SK-N-SH (cell line): Measurements from ENCODE around the gene RBBP5. TPM values are rescaled to one million over a fixed set of nuclear protein-coding genes. Genes with fewer than 3 reads are reported as not detected.

Source experiments
- CTCF ChIA-PET: fragments of 300-600, 350-600 bp; formaldehyde crosslinking; extraction: SDS; loops from one replicate; lab custom pipeline; 2021; lab: Yijun Ruan, JAX
- POLR2A ChIA-PET: fragments of 350-600 bp; sonication (Branson Sonifier 250); formaldehyde crosslinking; extraction: SDS; loops from one replicate; lab custom pipeline; 2020; ENCODE audit warnings: antibody characterized with exemption, inconsistent platforms; lab: Yijun Ruan, JAX
- DNase-seq: peaks from one replicate; pipeline ENCODE4 v3.0.0; 2012
- H2AFZ ChIP-seq: fragments of 200-600 bp; sonication (generic); 2 replicates; pipeline ENCODE4 v1.8.1; 2016; ENCODE audit warnings: antibody characterized with exemption, mild to moderate bottlenecking, low read depth
- H3F3A ChIP-seq: fragments of 200-600 bp; sonication (generic); replicated peaks from 2 replicates; pipeline ENCODE3; 2016; ENCODE audit warnings: antibody characterized with exemption, mild to moderate bottlenecking; ENCODE audit not compliant: insufficient read depth
- H3K27ac ChIP-seq, 2 experiments: fragments of 200-500 bp in 1 of 2; fragments of 200-600 bp in 1 of 2; sonication (Bioruptor generic) in 1 of 2; sonication (generic), shearing (Covaris generic) in 1 of 2; 2 replicates each; pipeline versions ENCODE4 v1.5.1 to v1.6.1; 2014 to 2016; ENCODE audit warnings: low read depth in 2 of 2, inconsistent platforms in 1 of 2, low read length in 1 of 2, mild to moderate bottlenecking in 1 of 2, mixed read lengths in 1 of 2
- H3K27me3 ChIP-seq: fragments of 200-600 bp; sonication (generic), shearing (Covaris generic); 2 replicates; pipeline ENCODE4 v1.6.1; 2016; ENCODE audit warnings: mixed run types; ENCODE audit not compliant: insufficient read depth
- H3K36me3 ChIP-seq, 2 experiments: fragments of 200-500 bp in 1 of 2; fragments of 200-600 bp in 1 of 2; sonication (Bioruptor generic) in 1 of 2; sonication (generic) in 1 of 2; replicated peaks in 1 of 2; 2 replicates each; pipeline versions ENCODE3 to v1.5.1; 2014 to 2016; ENCODE audit warnings: low read length in 1 of 2, mild to moderate bottlenecking in 1 of 2; ENCODE audit not compliant: insufficient read depth in 2 of 2, control insufficient read depth in 1 of 2
- H3K4me1 ChIP-seq, 2 experiments: fragments of 200-500 bp in 1 of 2; fragments of 200-600 bp in 1 of 2; sonication (Bioruptor generic) in 1 of 2; sonication (generic), shearing (Covaris generic) in 1 of 2; 2 replicates each; pipeline versions ENCODE4 v1.5.1 to v1.6.1; 2014 to 2016; ENCODE audit warnings: low read depth in 1 of 2, low read length in 1 of 2, mixed run types in 1 of 2; ENCODE audit not compliant: insufficient read depth in 2 of 2, control insufficient read depth in 1 of 2
- H3K4me2 ChIP-seq: fragments of 200-600 bp; sonication (generic), shearing (Covaris generic); 2 replicates; pipeline ENCODE4 v1.6.1; 2017; ENCODE audit warnings: mixed run types
- H3K4me3 ChIP-seq, 2 experiments: fragments of 200-500 bp in 1 of 2; fragments of 200-600 bp in 1 of 2; sonication (Bioruptor generic) in 1 of 2; sonication (generic), shearing (Covaris generic) in 1 of 2; 2 replicates each; pipeline versions ENCODE4 v1.5.1 to v1.8.1; 2014 to 2016; ENCODE audit warnings: low read depth in 2 of 2, inconsistent platforms in 1 of 2, low read length in 1 of 2, mild to moderate bottlenecking in 1 of 2, mixed read lengths in 1 of 2, moderate library complexity in 1 of 2
- H3K79me2 ChIP-seq: fragments of 200-600 bp; sonication (generic); 2 replicates; pipeline ENCODE4 v1.8.1; 2017; ENCODE audit warnings: mild to moderate bottlenecking; ENCODE audit not compliant: insufficient read depth
- H3K9ac ChIP-seq: fragments of 200-600 bp; sonication (generic); 2 replicates; pipeline ENCODE4 v1.6.1; 2017; ENCODE audit warnings: mixed run types
- H3K9me2 ChIP-seq: fragments of 200-600 bp; sonication (generic); 2 replicates; pipeline ENCODE4 v1.6.1; 2017; ENCODE audit warnings: mixed run types
- H3K9me3 ChIP-seq: fragments of 200-600 bp; sonication (generic); 2 replicates; pipeline ENCODE4 v1.6.1; 2017; ENCODE audit warnings: mixed run types, mild to moderate bottlenecking, moderate library complexity
- H4K20me1 ChIP-seq: fragments of 200-600 bp; sonication (generic); 2 replicates; pipeline ENCODE4 v1.6.1; 2017; ENCODE audit warnings: mild to moderate bottlenecking, mixed run types; ENCODE audit not compliant: insufficient read depth
- EP300 ChIP-seq, 2 experiments: IDR thresholded peaks; 2 replicates each; pipeline versions ENCODE4 v1.4.0 to v1.6.1; 2012; ENCODE audit warnings: borderline replicate concordance in 1 of 2, low read depth in 1 of 2, low read length in 1 of 2
- JUND ChIP-seq: IDR thresholded peaks from 2 replicates; pipeline ENCODE4 v1.4.0; 2012
- MAX ChIP-seq: IDR thresholded peaks from 2 replicates; pipeline ENCODE4 v1.4.0; 2012; ENCODE audit warnings: low read depth
- POLR2AphosphoS5 ChIP-seq: IDR thresholded peaks from 2 replicates; pipeline ENCODE4 v1.6.1; 2012; ENCODE audit warnings: low read depth, low read length
- RAD21 ChIP-seq: IDR thresholded peaks from 2 replicates; pipeline ENCODE4 v1.6.1; 2012; ENCODE audit warnings: mild to moderate bottlenecking, low read length
- SMC3 ChIP-seq: IDR thresholded peaks from 2 replicates; pipeline ENCODE4 v1.6.1; 2012; ENCODE audit warnings: low read depth, low read length, improper control_type of control experiment
- TCF12 ChIP-seq: IDR thresholded peaks from 2 replicates; pipeline ENCODE4 v1.4.0; 2012
- WGBS: methylation state at CpG from one replicate; pipeline ENCODE4 v1.1.6; 2017; ENCODE audit warnings: low lambda C conversion rate; 5-methylcytosine and 5-hydroxymethylcytosine counted together
- polyA plus RNA-seq, 3 experiments: library from polyadenylated mRNA; depleted of rRNA; stranded (reverse); fragments of >200 nt; gene quantifications; 2 replicates each; pipeline ENCODE4 v1.2.3, GENCODE V29; 2012
- TF ChIP-seq, protein P1 (sequence below): IDR thresholded peaks from 2 replicates; pipeline ENCODE4; 2012
- TF ChIP-seq, protein P2 (sequence below): fragments of 150-350 bp; IDR thresholded peaks from 2 replicates; pipeline ENCODE4 v1.6.1; 2016; ENCODE audit warnings: mild to moderate bottlenecking, low read depth, low read length
- TF ChIP-seq, protein P3 (sequence below): fragments of 200-600 bp; sonication (generic); IDR thresholded peaks from 2 replicates; pipeline ENCODE4 v1.6.1; 2017; ENCODE audit warnings: antibody characterized with exemption, mild to moderate bottlenecking, moderate library complexity

Gene RBBP5
- polyA plus RNA-seq, 1 of the 3 experiments (the other 2 are of a cell fraction) = 5.7 TPM

- 88% methylated on average over 7 of the region's 8 CpGs for WGBS
- no peaks in the 10 kb centered on the region for H3K9me3 ChIP-seq
- H3K27ac ChIP-seq = no peak overlapping the region
- H3K79me2 ChIP-seq = no peaks in the 10 kb centered on the region
- H3K9ac ChIP-seq = no peak overlapping the region
- no peak overlapping the region for H3K4me2 ChIP-seq
- TF ChIP-seq POLR2AphosphoS5 (no peak), SMC3 (no peak), RAD21 (no peak), JUND (no peak), TCF12 (no peak), MAX (no peak)
- TF ChIP-seq, protein P1, sequence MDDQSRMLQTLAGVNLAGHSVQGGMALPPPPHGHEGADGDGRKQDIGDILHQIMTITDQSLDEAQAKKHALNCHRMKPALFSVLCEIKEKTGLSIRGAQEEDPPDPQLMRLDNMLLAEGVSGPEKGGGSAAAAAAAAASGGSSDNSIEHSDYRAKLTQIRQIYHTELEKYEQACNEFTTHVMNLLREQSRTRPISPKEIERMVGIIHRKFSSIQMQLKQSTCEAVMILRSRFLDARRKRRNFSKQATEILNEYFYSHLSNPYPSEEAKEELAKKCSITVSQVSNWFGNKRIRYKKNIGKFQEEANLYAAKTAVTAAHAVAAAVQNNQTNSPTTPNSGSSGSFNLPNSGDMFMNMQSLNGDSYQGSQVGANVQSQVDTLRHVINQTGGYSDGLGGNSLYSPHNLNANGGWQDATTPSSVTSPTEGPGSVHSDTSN = no peak
- TF ChIP-seq, protein P2, sequence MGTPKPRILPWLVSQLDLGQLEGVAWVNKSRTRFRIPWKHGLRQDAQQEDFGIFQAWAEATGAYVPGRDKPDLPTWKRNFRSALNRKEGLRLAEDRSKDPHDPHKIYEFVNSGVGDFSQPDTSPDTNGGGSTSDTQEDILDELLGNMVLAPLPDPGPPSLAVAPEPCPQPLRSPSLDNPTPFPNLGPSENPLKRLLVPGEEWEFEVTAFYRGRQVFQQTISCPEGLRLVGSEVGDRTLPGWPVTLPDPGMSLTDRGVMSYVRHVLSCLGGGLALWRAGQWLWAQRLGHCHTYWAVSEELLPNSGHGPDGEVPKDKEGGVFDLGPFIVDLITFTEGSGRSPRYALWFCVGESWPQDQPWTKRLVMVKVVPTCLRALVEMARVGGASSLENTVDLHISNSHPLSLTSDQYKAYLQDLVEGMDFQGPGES = no peak
- peaks cover 0 to 5% of the 10 kb centered on the region in 2 experiments; a peak in 1 of 4 replicates for H3K4me1 ChIP-seq
- no peaks in the 10 kb centered on the region for H3F3A ChIP-seq
- no peaks in the 10 kb centered on the region for H3K27me3 ChIP-seq
- no peaks in the 10 kb centered on the region for H3K9me2 ChIP-seq
- no peak overlapping the region for H3K4me3 ChIP-seq
- no peaks in the 10 kb centered on the region for H3K36me3 ChIP-seq
- H4K20me1 ChIP-seq = no peaks in the 10 kb centered on the region
- CTCF ChIA-PET = interaction anchor here (0.6 to 18.8 kb wide), 33 partner anchors 10 to 316 kb away, joined by 3 to 756 read pairs (median 15); partner anchors contain the start of genes CNTN2, RBBP5 and TMEM81
- POLR2A ChIA-PET = interaction anchor here (1.5 kb wide), 1 partner anchor 73 kb away, joined by 3 read pairs; no protein-coding TSS in a partner anchor
- DNase-seq = no peak
- no peak overlapping the region for H2AFZ ChIP-seq
Measured at GRCh38 chr1:205062319-205062718, 59.5 kb downstream of the RBBP5 start.

DNA sequence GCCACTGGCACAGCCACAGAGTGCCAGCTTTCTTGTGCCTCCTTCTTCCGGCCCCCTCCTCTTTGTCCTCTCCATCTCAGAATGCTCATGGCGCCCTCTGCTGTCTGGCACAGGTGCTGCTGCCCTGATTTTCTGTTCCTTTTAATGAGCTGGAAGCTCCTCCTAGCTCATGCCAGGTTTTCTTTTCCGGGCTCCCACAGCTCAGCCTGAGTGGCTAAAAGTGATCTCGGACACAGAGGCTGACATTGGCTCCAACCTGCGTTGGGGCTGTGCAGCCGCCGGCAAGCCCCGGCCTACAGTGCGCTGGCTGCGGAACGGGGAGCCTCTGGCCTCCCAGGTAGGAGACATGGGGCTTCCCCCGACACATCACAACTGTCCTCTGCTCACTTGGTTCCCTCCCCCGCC, 60.1 kb downstream of the RBBP5 start:
- ChIA-PET CTCF (interaction anchor here (0.6 to 18.8 kb wide), 72 partner anchors 8 to 375 kb away, joined by 3 to 756 read pairs (median 5); partner anchors contain the start of genes CNTN2, RBBP5 and TMEM81), POLR2A (interaction anchor here (1.1 kb wide), 2 partner anchors 72 to 88 kb away, joined by 3 to 7 read pairs; no protein-coding TSS in a partner anchor)
- H3K4me1 ChIP-seq = peaks cover 0 to 5% of the 10 kb centered on the region in 2 experiments; a peak in 1 of 4 replicates
- no peaks in the 10 kb centered on the region for H3K27me3 ChIP-seq
- H4K20me1 ChIP-seq = no peaks in the 10 kb centered on the region
- WGBS = 41% methylated on average over 12 of the region's 13 CpGs
- H3F3A ChIP-seq = no peaks in the 10 kb centered on the region
- no peaks in the 10 kb centered on the region for H3K9me3 ChIP-seq
- no peaks in the 10 kb centered on the region for H3K79me2 ChIP-seq
- no peak overlapping the region for H2AFZ ChIP-seq
- DNase-seq = peak; percentile 91
- TF ChIP-seq EP300 (IDR thresholded peaks at IDR 0.05; ENCODE audit: borderline replicate concordance in 1 of 2, low read depth in 1 of 2, low read length in 1 of 2) (no peak), SMC3 (peak; percentile 95), RAD21 (peak; percentile 92)
- TF ChIP-seq, protein P3, sequence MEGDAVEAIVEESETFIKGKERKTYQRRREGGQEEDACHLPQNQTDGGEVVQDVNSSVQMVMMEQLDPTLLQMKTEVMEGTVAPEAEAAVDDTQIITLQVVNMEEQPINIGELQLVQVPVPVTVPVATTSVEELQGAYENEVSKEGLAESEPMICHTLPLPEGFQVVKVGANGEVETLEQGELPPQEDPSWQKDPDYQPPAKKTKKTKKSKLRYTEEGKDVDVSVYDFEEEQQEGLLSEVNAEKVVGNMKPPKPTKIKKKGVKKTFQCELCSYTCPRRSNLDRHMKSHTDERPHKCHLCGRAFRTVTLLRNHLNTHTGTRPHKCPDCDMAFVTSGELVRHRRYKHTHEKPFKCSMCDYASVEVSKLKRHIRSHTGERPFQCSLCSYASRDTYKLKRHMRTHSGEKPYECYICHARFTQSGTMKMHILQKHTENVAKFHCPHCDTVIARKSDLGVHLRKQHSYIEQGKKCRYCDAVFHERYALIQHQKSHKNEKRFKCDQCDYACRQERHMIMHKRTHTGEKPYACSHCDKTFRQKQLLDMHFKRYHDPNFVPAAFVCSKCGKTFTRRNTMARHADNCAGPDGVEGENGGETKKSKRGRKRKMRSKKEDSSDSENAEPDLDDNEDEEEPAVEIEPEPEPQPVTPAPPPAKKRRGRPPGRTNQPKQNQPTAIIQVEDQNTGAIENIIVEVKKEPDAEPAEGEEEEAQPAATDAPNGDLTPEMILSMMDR = peak; percentile 96
- TF ChIP-seq, protein P1 = no peak
- H3K27ac ChIP-seq = no peak overlapping the region
- H3K4me2 ChIP-seq = no peak overlapping the region
- no peak overlapping the region; a peak in 1 of 4 replicates for H3K4me3 ChIP-seq
- H3K9ac ChIP-seq = no peak overlapping the region
- no peaks in the 10 kb centered on the region for H3K9me2 ChIP-seq
- H3K36me3 ChIP-seq = no peaks in the 10 kb centered on the region
